Natural killer cell treated with Interleukin-12 subunit alpha and Interleukin-12 subunit beta and Interleukin-15 and Interleukin-18, amount 100 ng/mL, for 72 hours (primary cell): ENCODE data around the gene HSP90AB1. TPM values are rescaled to one million over a fixed set of nuclear protein-coding genes. Genes with fewer than 3 reads are reported as not detected.
"Not testable (repeated sequence)": the region's sequence is repeated elsewhere in the genome, so short reads cannot be mapped to it uniquely, and the experiment has no call there.

Experiments used
- ATAC-seq, 2 donors: fragments of 150-1000 bp; cut with Tn5 transposase in 1 of 2; sonication (Bioruptor Pico), chemical (Tn5 transposase) in 1 of 2; 2 replicates each; pipeline ENCODE4 v1.10.0; 2021
- DNase-seq: peaks from one replicate; pipeline ENCODE4 v3.0.0; 2022; ENCODE audit warnings: low spot score
- H3K27ac Mint-ChIP-seq, 2 donors: 1 replicate in 1 of 2; 2 replicates in 1 of 2; pipeline ENCODE4 v1.8.0; 2022; ENCODE audit warnings: mixed read lengths in 2 of 2, mild to moderate bottlenecking in 1 of 2, moderate library complexity in 1 of 2
- H3K27me3 Mint-ChIP-seq, 2 donors: 1 replicate in 1 of 2; 2 replicates in 1 of 2; pipeline ENCODE4 v1.8.0; 2022; ENCODE audit warnings: mixed read lengths in 2 of 2
- H3K36me3 Mint-ChIP-seq: one replicate; pipeline ENCODE4 v1.8.0; 2022; ENCODE audit warnings: mixed read lengths
- H3K4me1 Mint-ChIP-seq, 2 donors: 1 replicate in 1 of 2; 2 replicates in 1 of 2; pipeline ENCODE4 v1.8.0; 2022; ENCODE audit warnings: low read depth in 2 of 2, mixed read lengths in 2 of 2, mild to moderate bottlenecking in 1 of 2
- H3K4me3 Mint-ChIP-seq: one replicate; pipeline ENCODE4 v1.8.0; 2022; ENCODE audit warnings: mixed read lengths
- H3K9me3 Mint-ChIP-seq: 2 replicates; pipeline ENCODE4 v1.8.0; 2022; ENCODE audit warnings: mixed read lengths
- total RNA-seq, 2 donors: library from RNA; stranded (reverse); gene quantifications; one replicate each; pipeline ENCODE4 v1.2.3, GENCODE V29; 2022

The HSP90AB1 gene
- total RNA-seq, 2 donors from 2014 or later: 1,035 to 1,696 TPM

- DNase-seq (peak; percentile 42), ATAC-seq (no peak)
- Mint-ChIP-seq H3K4me3 (no peak overlapping the region), H3K4me1 (peaks cover 19 to 23% of the 10 kb centered on the region in 2 donors), H3K36me3 (no peaks in the 10 kb centered on the region), H3K9me3 (no peaks in the 10 kb centered on the region), H3K27me3 (peaks cover 0 to 4% of the 10 kb centered on the region in 2 donors), H3K27ac (no peak overlapping the region)
Measured at GRCh38 chr6:44225579-44226325, 21.1 kb upstream of the HSP90AB1 start.

- H3K36me3 Mint-ChIP-seq: no peaks in the 10 kb centered on the region
- no peak overlapping the region for H3K4me3 Mint-ChIP-seq
- peaks cover 14 to 18% of the 10 kb centered on the region in 2 donors for H3K4me1 Mint-ChIP-seq
- DNase-seq (peak; percentile 35), ATAC-seq (no peak)
- no peak overlapping the region for H3K27ac Mint-ChIP-seq
- peaks cover 0 to 4% of the 10 kb centered on the region in 2 donors for H3K27me3 Mint-ChIP-seq
- no peaks in the 10 kb centered on the region for H3K9me3 Mint-ChIP-seq
Measured at GRCh38 chr6:44226368-44227147, 20.3 kb upstream of the HSP90AB1 start.

- DNase-seq (peak; percentile 46), ATAC-seq (no peak)
- Mint-ChIP-seq H3K36me3 (no peaks in the 10 kb centered on the region), H3K27ac (no peak overlapping the region), H3K4me1 (peaks cover 14 to 18% of the 10 kb centered on the region in 2 donors), H3K27me3 (peaks cover 0 to 4% of the 10 kb centered on the region in 2 donors), H3K9me3 (no peaks in the 10 kb centered on the region), H3K4me3 (no peak overlapping the region)
Measured at GRCh38 chr6:44227148-44227793, 19.6 kb upstream of the HSP90AB1 start.

- Mint-ChIP-seq H3K27me3 (no peaks in the 10 kb centered on the region), H3K9me3 (no peaks in the 10 kb centered on the region), H3K27ac (no peak overlapping the region), H3K36me3 (no peaks in the 10 kb centered on the region), H3K4me1 (peaks cover 9 to 12% of the 10 kb centered on the region in 2 donors), H3K4me3 (no peak overlapping the region)
- DNase-seq: no peak
- ATAC-seq: no peak
Measured at GRCh38 chr6:44228031-44228430, 18.9 kb upstream of the HSP90AB1 start.

- no peak overlapping the region for H3K27ac Mint-ChIP-seq
- no peaks in the 10 kb centered on the region for H3K27me3 Mint-ChIP-seq
- H3K36me3 Mint-ChIP-seq: no peaks in the 10 kb centered on the region
- H3K4me3 Mint-ChIP-seq: no peak overlapping the region
- peak; percentile 60 for DNase-seq
- H3K4me1 Mint-ChIP-seq: peaks cover 9 to 11% of the 10 kb centered on the region in 2 donors
- H3K9me3 Mint-ChIP-seq: no peaks in the 10 kb centered on the region
- ATAC-seq: no peak
Measured at GRCh38 chr6:44228433-44228832, 18.5 kb upstream of the HSP90AB1 start.

- no peaks in the 10 kb centered on the region for H3K9me3 Mint-ChIP-seq
- no peaks in the 10 kb centered on the region for H3K36me3 Mint-ChIP-seq
- H3K27me3 Mint-ChIP-seq: no peaks in the 10 kb centered on the region
- H3K27ac Mint-ChIP-seq: no peak overlapping the region
- H3K4me1 Mint-ChIP-seq: peaks cover 13 to 15% of the 10 kb centered on the region in 2 donors
- H3K4me3 Mint-ChIP-seq: no peak overlapping the region
- no peak for DNase-seq
- no peak for ATAC-seq
Measured at GRCh38 chr6:44228836-44229235, 18.1 kb upstream of the HSP90AB1 start.

- Mint-ChIP-seq H3K4me3 (no peak overlapping the region), H3K27me3 (no peaks in the 10 kb centered on the region), H3K4me1 (peaks cover 7 to 9% of the 10 kb centered on the region in 2 donors), H3K36me3 (no peaks in the 10 kb centered on the region), H3K9me3 (no peaks in the 10 kb centered on the region), H3K27ac (no peak overlapping the region)
- ATAC-seq (no peak), DNase-seq (peak; percentile 41)
Measured at GRCh38 chr6:44229376-44230033, 17.4 kb upstream of the HSP90AB1 start.

- H3K4me1 Mint-ChIP-seq: peaks cover 4 to 5% of the 10 kb centered on the region in 2 donors
- H3K36me3 Mint-ChIP-seq: no peaks in the 10 kb centered on the region
- no peak overlapping the region for H3K4me3 Mint-ChIP-seq
- H3K27ac Mint-ChIP-seq: no peak overlapping the region
- no peaks in the 10 kb centered on the region for H3K9me3 Mint-ChIP-seq
- no peak for ATAC-seq
- DNase-seq: peak; percentile 12
- H3K27me3 Mint-ChIP-seq: no peaks in the 10 kb centered on the region
Measured at GRCh38 chr6:44230034-44230675, 16.7 kb upstream of the HSP90AB1 start.

- not testable (repeated sequence) for ATAC-seq, H3K9me3 Mint-ChIP-seq, H3K27me3 Mint-ChIP-seq, H3K4me1 Mint-ChIP-seq, H3K27ac Mint-ChIP-seq, H3K36me3 Mint-ChIP-seq, H3K4me3 Mint-ChIP-seq
- peak; percentile 34 for DNase-seq
Measured at GRCh38 chr6:44231426-44231825, 15.5 kb upstream of the HSP90AB1 start.

GRCh38 chr6:44232676-44233566 lies 14.0 kb upstream of the HSP90AB1 start:
- Mint-ChIP-seq H3K27ac (peak overlapping the region; percentile 33 to 74), H3K4me3 (no peak overlapping the region), H3K36me3 (no peaks in the 10 kb centered on the region), H3K27me3 (no peaks in the 10 kb centered on the region), H3K4me1 (peaks cover 4 to 12% of the 10 kb centered on the region in 2 donors), H3K9me3 (no peaks in the 10 kb centered on the region)
- DNase-seq (peak; percentile 54), ATAC-seq (no peak)

GRCh38 chr6:44233567-44234100 lies 13.3 kb upstream of the HSP90AB1 start:
- Mint-ChIP-seq H3K36me3 (no peaks in the 10 kb centered on the region), H3K4me1 (peaks cover 11 to 19% of the 10 kb centered on the region in 2 donors), H3K27me3 (no peaks in the 10 kb centered on the region), H3K4me3 (no peak overlapping the region), H3K9me3 (no peaks in the 10 kb centered on the region), H3K27ac (peak overlapping the region; percentile 33 to 74)
- no peak for DNase-seq
- ATAC-seq: no peak
